ENCODE data around the gene MARCKSL1. TPM values are rescaled to one million over a fixed set of nuclear protein-coding genes. Genes with fewer than 3 reads are reported as not detected.

The MARCKSL1 gene
- total RNA-seq, 1 experiment from 2014 or later: 457 TPM

DNA sequence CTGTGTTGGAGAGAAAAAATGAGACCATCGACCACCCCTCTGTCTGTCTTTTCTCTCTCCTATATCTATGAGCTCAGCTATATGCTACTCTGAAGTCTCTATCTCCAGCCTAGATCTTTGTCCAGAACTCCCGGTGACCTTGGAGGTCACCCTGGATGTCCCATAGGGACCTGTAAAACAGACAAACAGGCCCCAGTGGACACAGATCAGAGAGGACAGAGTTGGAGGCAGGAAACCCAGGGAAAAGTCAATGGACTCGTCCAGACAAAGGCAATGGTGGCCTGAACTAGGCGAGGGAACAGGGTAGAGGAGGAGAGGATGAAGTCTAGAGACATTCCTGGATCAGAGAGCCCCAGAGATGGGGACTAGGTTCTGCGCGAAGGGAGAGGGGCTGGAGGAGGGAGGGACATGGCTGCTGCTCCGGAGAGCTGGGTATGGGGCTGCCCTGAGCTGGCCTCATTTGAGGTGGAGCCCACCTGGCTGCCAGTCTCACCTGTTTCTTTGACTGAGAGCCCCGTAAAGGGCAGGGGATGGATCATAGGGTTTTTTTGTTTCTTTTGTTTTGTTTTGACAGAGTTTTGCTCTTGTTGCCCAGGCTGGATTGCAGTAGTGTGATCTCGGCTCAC is 10.6 kb upstream of the MARCKSL1 start:
- H3K27ac Mint-ChIP-seq: no peak overlapping the region
- DNase-seq: no peak
- Histone ChIP-seq H3K23me2 (ENCODE audit: insufficient read length, low read depth, low read length, poor library complexity, severe bottlenecking) (peaks cover 1% of the 10 kb centered on the region), H2AFZ (ENCODE audit: low read length) (no peak overlapping the region), H2BK120ac (ENCODE audit: low read depth, low read length, poor library complexity, severe bottlenecking) (no peak overlapping the region), H3K79me1 (ENCODE audit: insufficient read depth, low read depth, low read length, poor library complexity, severe bottlenecking) (no peaks in the 10 kb centered on the region), H4K20me1 (ENCODE audit: control insufficient read depth, insufficient read depth, insufficient read length) (no peaks in the 10 kb centered on the region), H2AK5ac (ENCODE audit: insufficient read length, low read length) (no peak overlapping the region), H3K9me3 (ENCODE audit: control insufficient read depth, low read depth, low read length) (no peaks in the 10 kb centered on the region), H3K27ac (ENCODE audit: insufficient read length, low read depth, low read length) (no peak overlapping the region), H2BK15ac (ENCODE audit: low read depth, low read length) (no peak overlapping the region; the same call in 1 of the 2 replicates), H3K56ac (ENCODE audit: insufficient read length, low read depth, low read length) (no peak overlapping the region), H2BK20ac (ENCODE audit: low read depth, low read length, poor library complexity, severe bottlenecking) (no peak overlapping the region), H3K27me3 (ENCODE audit: insufficient read depth, low read length) (peaks cover 3% of the 10 kb centered on the region; the same call in 1 of the 2 replicates), H2BK12ac (ENCODE audit: insufficient read length, low read depth, low read length) (no peak overlapping the region), H3K4me1 (ENCODE audit: insufficient read depth, low read length) (no peaks in the 10 kb centered on the region), H3K4ac (ENCODE audit: low read depth, low read length) (no peak overlapping the region), H2BK5ac (ENCODE audit: insufficient read length, low read length) (no peak overlapping the region), H3K14ac (ENCODE audit: insufficient read depth, low read length) (no peak overlapping the region), H4K91ac (ENCODE audit: insufficient read length, low read depth, low read length) (no peak overlapping the region), H4K8ac (replicated peaks; ENCODE audit: insufficient read length, low read depth, low read length) (no peak overlapping the region), H3K18ac (ENCODE audit: insufficient read length, low read depth, low read length) (no peak overlapping the region), H3K23ac (ENCODE audit: insufficient read length, low read depth, low read length) (no peak overlapping the region), H3K4me2 (ENCODE audit: insufficient read depth, insufficient read length, low read length) (no peak overlapping the region), H3T11ph (ENCODE audit: low read length) (no peak overlapping the region), H3K79me2 (ENCODE audit: insufficient read depth, low read length) (no peaks in the 10 kb centered on the region), H4K5ac (ENCODE audit: insufficient read length, low read depth, low read length) (no peak overlapping the region), H3K9ac (ENCODE audit: extremely low read depth, insufficient read length, low read length) (no peak overlapping the region)
- no CpG with 5 or more reads among the region's 9 CpGs for WGBS (ENCODE audit: extremely low coverage, insufficient read length, low lambda C conversion rate)
- peaks cover 50% of the 10 kb centered on the region for H3K27me3 Mint-ChIP-seq (ENCODE audit: low read depth)
- no peak overlapping the region for H3K4me3 Mint-ChIP-seq
- TF ChIP-seq, protein P1, sequence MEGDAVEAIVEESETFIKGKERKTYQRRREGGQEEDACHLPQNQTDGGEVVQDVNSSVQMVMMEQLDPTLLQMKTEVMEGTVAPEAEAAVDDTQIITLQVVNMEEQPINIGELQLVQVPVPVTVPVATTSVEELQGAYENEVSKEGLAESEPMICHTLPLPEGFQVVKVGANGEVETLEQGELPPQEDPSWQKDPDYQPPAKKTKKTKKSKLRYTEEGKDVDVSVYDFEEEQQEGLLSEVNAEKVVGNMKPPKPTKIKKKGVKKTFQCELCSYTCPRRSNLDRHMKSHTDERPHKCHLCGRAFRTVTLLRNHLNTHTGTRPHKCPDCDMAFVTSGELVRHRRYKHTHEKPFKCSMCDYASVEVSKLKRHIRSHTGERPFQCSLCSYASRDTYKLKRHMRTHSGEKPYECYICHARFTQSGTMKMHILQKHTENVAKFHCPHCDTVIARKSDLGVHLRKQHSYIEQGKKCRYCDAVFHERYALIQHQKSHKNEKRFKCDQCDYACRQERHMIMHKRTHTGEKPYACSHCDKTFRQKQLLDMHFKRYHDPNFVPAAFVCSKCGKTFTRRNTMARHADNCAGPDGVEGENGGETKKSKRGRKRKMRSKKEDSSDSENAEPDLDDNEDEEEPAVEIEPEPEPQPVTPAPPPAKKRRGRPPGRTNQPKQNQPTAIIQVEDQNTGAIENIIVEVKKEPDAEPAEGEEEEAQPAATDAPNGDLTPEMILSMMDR (conservative IDR thresholded peaks at IDR 0.05): no peak
- peaks cover 4 to 11% of the 10 kb centered on the region in 2 experiments; a peak in 3 of 4 replicates for H3K4me1 Mint-ChIP-seq
- H3K36me3 Mint-ChIP-seq (ENCODE audit: insufficient read depth in 1 of 3, low read depth in 3 of 3): peaks cover 6% of the 10 kb centered on the region in 3 experiments
- peaks cover 9 to 10% of the 10 kb centered on the region in 2 experiments for H3K9me3 Mint-ChIP-seq

Measured in H9 (cell line).